GM21717 (cell line): ENCODE results near the gene NRCAM.

Experiments
- ATAC-seq: cut with Tn5 transposase; IDR thresholded peaks from one replicate; pipeline ENCODE4 v1.9.1; 2021; ENCODE audit warnings: mild to moderate bottlenecking, moderate library complexity; ENCODE audit not compliant: unreplicated experiment

The NRCAM gene

GRCh38 chr7:108254259-108254658 is 202.0 kb downstream of the NRCAM start:
- ATAC-seq: no peak

GRCh38 chr7:108253275-108254044 is 202.8 kb downstream of the NRCAM start:
- no peak for ATAC-seq

- ATAC-seq: no peak
Observed at GRCh38 chr7:108252177-108252576, 204.1 kb downstream of the NRCAM start.

DNA sequence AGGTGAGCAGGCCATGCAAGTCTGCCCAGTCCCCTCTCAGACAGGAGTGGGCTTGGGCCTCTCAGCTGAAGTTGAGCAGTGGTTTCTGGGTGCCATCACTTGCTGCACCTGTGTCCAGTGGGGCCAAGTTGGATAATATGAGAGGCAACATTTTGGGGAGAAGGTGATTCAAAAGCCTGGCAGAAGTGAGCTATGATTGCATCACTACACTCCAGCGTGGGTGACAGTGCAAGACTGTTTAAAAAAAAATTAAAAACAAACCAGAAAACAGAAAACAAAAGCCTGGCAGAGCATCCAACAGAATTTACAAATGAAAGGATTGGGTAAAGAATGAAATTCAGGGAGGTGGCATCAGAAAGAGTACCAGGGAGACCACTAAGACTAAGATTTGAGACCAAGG is 204.5 kb downstream of the NRCAM start:
- ATAC-seq: no peak

GRCh38 chr7:108249453-108249852 is 206.8 kb downstream of the NRCAM start:
- ATAC-seq: no peak

DNA sequence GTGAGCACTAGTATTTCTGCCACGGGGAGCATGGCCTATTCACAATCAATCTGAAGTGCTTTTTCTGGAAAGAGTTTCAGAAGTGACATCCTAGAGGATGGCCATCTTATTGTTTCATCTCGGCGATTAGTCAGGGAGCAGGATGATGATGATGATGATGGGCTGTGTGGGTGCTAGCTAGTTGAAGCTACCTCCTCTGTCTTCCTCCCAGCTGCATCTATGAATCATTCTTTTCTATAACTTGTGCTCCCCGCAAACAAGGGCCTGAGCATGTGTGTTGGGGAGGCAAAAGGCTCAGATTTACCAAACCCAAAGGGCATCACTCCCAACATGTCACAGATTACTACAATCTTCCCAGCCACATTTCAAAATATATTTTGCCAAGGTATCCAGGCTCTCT is 207.4 kb downstream of the NRCAM start:
- ATAC-seq: no peak

DNA sequence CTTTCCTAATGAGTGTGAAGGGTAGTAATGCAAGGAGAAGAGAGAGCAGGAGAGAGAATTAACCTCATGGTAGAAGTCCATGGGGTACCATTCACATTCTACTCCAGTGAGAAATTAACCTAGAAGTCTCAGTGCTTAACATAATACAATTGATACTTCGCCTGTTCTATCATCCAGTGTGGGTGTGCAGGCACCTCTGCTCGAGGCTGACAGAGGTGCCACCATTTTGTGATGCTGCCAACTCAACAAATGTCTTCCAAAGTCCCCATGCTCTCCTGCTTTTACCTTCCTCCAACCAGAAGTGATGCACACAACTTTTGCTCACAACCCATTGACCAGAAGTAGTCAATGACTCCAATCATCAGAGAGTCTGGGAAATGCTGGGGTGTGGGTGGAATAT is 207.8 kb downstream of the NRCAM start:
- no peak for ATAC-seq

GRCh38 chr7:108247614-108248013 is 208.6 kb downstream of the NRCAM start:
- no peak for ATAC-seq

- peak; percentile 74 for ATAC-seq
Observed at GRCh38 chr7:108246227-108246837, 209.9 kb downstream of the NRCAM start.

DNA sequence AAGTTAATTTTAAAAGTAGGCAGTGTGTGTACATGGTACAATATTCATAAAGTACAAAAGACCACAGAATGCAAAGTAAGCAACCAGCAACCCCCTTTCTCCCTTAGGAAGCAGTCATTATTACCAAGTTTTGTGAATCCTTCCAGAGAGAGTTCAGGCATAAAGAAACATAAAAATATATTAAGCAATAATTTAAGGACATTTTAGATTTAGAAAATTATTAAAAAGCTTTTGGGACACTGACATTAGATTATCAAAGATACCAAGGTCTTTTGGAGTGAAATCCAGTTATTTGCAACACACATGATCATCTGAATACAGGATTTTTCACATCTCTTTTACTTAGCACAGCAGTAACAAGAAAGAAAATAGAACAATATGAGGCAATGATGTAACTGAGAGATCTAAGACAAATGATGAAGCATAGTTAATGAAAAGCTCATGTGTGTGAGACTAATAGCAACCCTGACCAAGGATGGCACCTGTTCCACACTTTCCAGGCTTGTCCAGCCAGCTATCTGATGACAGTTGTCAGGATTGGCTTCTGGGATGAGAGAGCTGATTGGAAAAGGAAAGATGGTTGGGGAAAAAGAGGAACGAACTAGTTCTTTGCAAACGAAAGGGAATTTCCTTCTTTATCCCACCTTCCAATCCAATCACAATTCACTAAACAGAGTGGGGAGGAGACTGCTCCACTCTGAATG is 210.6 kb downstream of the NRCAM start:
- no peak for ATAC-seq

DNA sequence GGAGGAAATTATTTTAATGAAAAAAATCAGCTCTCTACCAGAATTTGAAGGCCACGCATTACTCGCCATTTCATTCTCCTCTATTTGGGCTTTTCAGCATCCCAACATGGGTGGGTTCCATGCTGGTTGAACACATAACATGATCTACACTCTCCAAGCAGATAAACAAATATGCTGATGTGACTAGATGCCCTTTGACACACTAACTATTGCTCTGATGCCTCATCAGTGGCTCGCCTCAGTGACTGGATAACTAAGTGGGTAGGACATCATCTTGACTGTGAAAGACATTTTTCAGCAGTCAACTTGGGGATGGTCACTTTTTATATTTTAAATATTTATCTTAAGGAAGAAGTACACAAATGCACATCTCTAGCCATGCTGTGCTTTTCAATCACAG is 212.1 kb downstream of the NRCAM start:
- ATAC-seq: no peak

GRCh38 chr7:108239501-108240225 is 216.6 kb downstream of the NRCAM start:
- ATAC-seq: no peak

GRCh38 chr7:108236681-108237415 is 219.4 kb downstream of the NRCAM start:
- ATAC-seq: no peak

GRCh38 chr7:108235451-108236061 is 220.7 kb downstream of the NRCAM start:
- ATAC-seq: no peak

DNA sequence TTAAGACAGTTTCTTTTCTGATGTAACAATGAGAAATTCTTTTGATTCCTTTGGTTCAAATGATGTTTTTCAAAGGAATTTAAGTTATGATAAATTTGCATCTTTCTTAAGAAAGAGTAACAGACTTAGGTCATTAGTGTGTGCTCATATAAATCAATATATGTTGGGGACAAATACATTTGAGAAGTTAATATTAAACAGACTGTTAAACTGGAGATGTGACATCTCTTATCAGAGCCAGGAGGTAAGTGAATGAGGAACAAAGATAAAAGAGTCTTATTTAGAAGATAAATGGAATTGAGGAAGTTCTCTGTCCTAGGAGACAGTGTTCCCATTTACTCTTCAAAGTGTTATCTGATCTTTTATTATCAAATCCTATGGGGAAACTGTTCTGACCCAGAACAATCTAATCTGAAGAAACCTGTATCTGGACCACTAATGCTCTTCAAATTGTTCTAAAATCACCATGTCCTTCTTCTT is 221.2 kb downstream of the NRCAM start:
- no peak for ATAC-seq

- no peak for ATAC-seq
Observed at GRCh38 chr7:108234281-108234680, 222.0 kb downstream of the NRCAM start.

GRCh38 chr7:108232076-108232475 is 224.2 kb downstream of the NRCAM start:
- no peak for ATAC-seq

- ATAC-seq: no peak
Observed at GRCh38 chr7:108231221-108231620, 225.0 kb downstream of the NRCAM start.

- no peak for ATAC-seq
Observed at GRCh38 chr7:108227366-108227765, 228.9 kb downstream of the NRCAM start.

GRCh38 chr7:108226816-108227299 is 229.4 kb downstream of the NRCAM start:
- no peak for ATAC-seq
